Ecto neural progenitor cell (in vitro differentiated cells): ENCODE data around the gene GDPD2.
A peak's percentile ranks its signal among the peaks of the same experiment; 100 is the strongest.
"Not testable (repeated sequence)": the region's sequence is repeated elsewhere in the genome, so short reads cannot be mapped to it uniquely, and the experiment has no call there.

Experiments used
- DNase-seq: peaks from one replicate; pipeline ENCODE4 v3.0.0-alpha.2; 2018; ENCODE audit warnings: low spot score

Gene GDPD2

GRCh38 chrX:70422851-70423341 lies at the start of gene GDPD2:
GDPD2 (plus strand) TSS chrX:70423314; CDS start chrX:70424985, 1,671 bp downstream.
- DNase-seq, result peak; percentile 78

GRCh38 chrX:70386235-70386634 lies 36.9 kb upstream of the GDPD2 start:
- no peak for DNase-seq

GRCh38 chrX:70398899-70399298 lies 24.2 kb upstream of the GDPD2 start:
- no peak for DNase-seq

- not testable (repeated sequence) for DNase-seq
Measured at GRCh38 chrX:70400181-70400580, 22.9 kb upstream of the GDPD2 start.

- no peak for DNase-seq
Measured at GRCh38 chrX:70402721-70403120, 20.4 kb upstream of the GDPD2 start.

- no peak for DNase-seq
Measured at GRCh38 chrX:70405003-70405402, 18.1 kb upstream of the GDPD2 start.

- DNase-seq, result no peak
Measured at GRCh38 chrX:70410921-70411320, 12.2 kb upstream of the GDPD2 start.

GRCh38 chrX:70411475-70411874 lies 11.6 kb upstream of the GDPD2 start:
- no peak for DNase-seq

GRCh38 chrX:70421618-70422017 lies 1.5 kb upstream of the GDPD2 start:
- DNase-seq, result no peak

GRCh38 chrX:70423936-70424675 lies 992 bp downstream of the GDPD2 start:
- no peak for DNase-seq

GRCh38 chrX:70424801-70425200 lies 1.7 kb downstream of the GDPD2 start:
- DNase-seq, result no peak

GRCh38 chrX:70426286-70427278 lies 3.5 kb downstream of the GDPD2 start:
- DNase-seq, result no peak

- DNase-seq, result no peak
Measured at GRCh38 chrX:70427365-70427764, 4.3 kb downstream of the GDPD2 start.

- DNase-seq, result no peak
Measured at GRCh38 chrX:70429759-70430158, 6.6 kb downstream of the GDPD2 start.

GRCh38 chrX:70432936-70433847 lies 10.1 kb downstream of the GDPD2 start:
- no peak for DNase-seq

GRCh38 chrX:70433848-70434351 lies 10.8 kb downstream of the GDPD2 start:
- peak; percentile 85 for DNase-seq

GRCh38 chrX:70434352-70434866 lies 11.3 kb downstream of the GDPD2 start:
- DNase-seq, result peak; percentile 86

- no peak for DNase-seq
Measured at GRCh38 chrX:70434914-70435586, 11.9 kb downstream of the GDPD2 start.

- DNase-seq, result peak; percentile 73
Measured at GRCh38 chrX:70436343-70436742, 13.2 kb downstream of the GDPD2 start.

- DNase-seq, result no peak
Measured at GRCh38 chrX:70437011-70437410, 13.9 kb downstream of the GDPD2 start.
